Activated naive CD4-positive, alpha-beta T cell (primary cell): ENCODE data around the gene CLEC4M.
"Not testable (repeated sequence)": the region's sequence is repeated elsewhere in the genome, so short reads cannot be mapped to it uniquely, and the experiment has no call there.

Source experiments
- DNase-seq, 4 experiments: peaks; one replicate each; lab custom pipeline; 2025; lab: John Stamatoyannopoulos, UW

Gene CLEC4M

DNA sequence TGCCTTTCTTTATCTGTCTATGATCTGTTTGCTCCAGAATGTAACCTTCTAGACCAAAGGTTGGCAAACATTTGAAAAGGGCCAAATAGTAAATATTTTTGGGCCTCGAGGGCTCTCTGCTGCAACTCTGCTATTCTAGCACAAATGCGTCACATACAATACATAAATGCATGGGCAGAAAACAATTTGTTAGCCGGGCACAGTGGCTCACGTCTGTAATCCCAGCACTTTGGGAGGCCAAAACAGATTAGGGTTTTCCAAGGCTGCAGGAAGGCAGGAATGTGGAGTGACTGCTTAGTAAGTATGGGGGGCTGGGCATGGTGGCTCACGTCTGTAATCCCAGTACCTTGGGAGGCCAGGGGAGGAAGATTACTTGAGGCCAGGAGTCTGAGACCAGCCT is 45.1 kb downstream of the CLEC4M start:
- no peak for DNase-seq

GRCh38 chr19:7811989-7812388 is 48.9 kb downstream of the CLEC4M start:
- no peak for DNase-seq

GRCh38 chr19:7815325-7815724 is 52.3 kb downstream of the CLEC4M start:
- DNase-seq, result peak in 1 of 4 experiments; percentile 25

- not testable (repeated sequence) for DNase-seq
These were observed 53.0 kb downstream of the CLEC4M start for GRCh38 chr19:7816040-7816439.

- no peak for DNase-seq
These were observed 54.8 kb downstream of the CLEC4M start for GRCh38 chr19:7817801-7818200.

- DNase-seq, result no peak
These were observed 55.8 kb downstream of the CLEC4M start for GRCh38 chr19:7818806-7819205.
